Right lobe of liver (tissue), 6 donors: ENCODE data around the gene SPOCD1. TPM values are rescaled to one million over a fixed set of nuclear protein-coding genes. Genes with fewer than 3 reads are reported as not detected.

Experiments
- ATAC-seq, 4 donors: fragments of 200-7000 bp; cut with Tn5 transposase; one replicate each; pipeline ENCODE4 v1.9.1; 2020; ENCODE audit warnings: mild to moderate bottlenecking in 4 of 4, moderate library complexity in 4 of 4
- DNase-seq, 3 donors: peaks; one replicate each; pipeline ENCODE4 v3.0.0-alpha.2; 2020
- H3K27ac ChIP-seq, 3 donors: fragments of 200-600 bp; one replicate each; pipeline ENCODE4 v1.8.0; 2022
- H3K27me3 ChIP-seq, 2 donors: fragments of 200-600 bp; one replicate each; pipeline ENCODE4 v1.8.0; 2022
- H3K36me3 ChIP-seq, 4 donors: fragments of 200-600 bp; sonication (generic) in 1 of 4; one replicate each; pipeline versions ENCODE4 v1.5.1 to v1.8.0; 2017 to 2022; ENCODE audit warnings: control low read depth in 1 of 4
- H3K4me1 ChIP-seq, 4 donors: fragments of 200-600 bp; sonication (generic) in 1 of 4; one replicate each; pipeline versions ENCODE4 v1.5.1 to v1.8.0; 2017 to 2022; ENCODE audit warnings: control low read depth in 1 of 4
- H3K4me3 ChIP-seq, 3 donors: fragments of 200-600 bp; one replicate each; pipeline ENCODE4 v1.8.0; 2022
- H3K9me3 ChIP-seq, 4 donors: fragments of 200-600 bp; sonication (generic) in 1 of 4; one replicate each; pipeline versions ENCODE4 v1.5.1 to v1.8.0; 2017 to 2022; ENCODE audit warnings: control low read depth in 1 of 4
- POLR2A ChIP-seq: fragments of 450-650 bp; IDR thresholded peaks from one replicate; pipeline ENCODE4 v1.6.1; 2017; ENCODE audit warnings: antibody characterized with exemption, mild to moderate bottlenecking
- WGBS: methylation state at CpG from one replicate; pipeline ENCODE4 v1.1.6; 2018; ENCODE audit warnings: low coverage, low lambda C conversion rate; ENCODE audit not compliant: insufficient coverage; ENCODE audit errors: missing lambda C conversion rate; 5-methylcytosine and 5-hydroxymethylcytosine counted together
- intact Hi-C, 2 donors: fragments of 100-400 bp; cut with DNase I; formaldehyde crosslinking; loops; one replicate each; pipeline versions ENCODE4 v1.11.2 to v1.14.1; 2022
- total RNA-seq, 6 experiments: library from RNA; depleted of rRNA in 2 of 6; stranded (reverse); fragments of >200 nt in 2 of 6; fragmentation: NEBNext Ultra II Directional in 3 of 6; extraction: Animal tissue kit (Norgen Biotek cat#: 25700) in 3 of 6; gene quantifications; one replicate each; pipeline versions ENCODE4 v1.1.0 to v1.2.4, GENCODE V29; 2016 to 2023
- TF ChIP-seq, protein P1 (sequence below), 4 donors: fragments of 200-600 bp in 3 of 4; fragments of 450-650 bp in 1 of 4; IDR thresholded peaks; one replicate each; pipeline versions ENCODE4 v1.5.1 to v1.8.0; 2016 to 2022; ENCODE audit warnings: antibody characterized with exemption in 4 of 4, mild to moderate bottlenecking in 2 of 4
- donor health status: DM: no; HTN: yes; CAD: no.
- donor health status: DM: no; HTN: no; CAD: no.
- donor health status: DM: no; HTN: no; CAD: no.
- donor health status: DM: no; HTN: yes; CAD: no.
- donor health status: DM: no; HTN: yes; CAD: no.

The SPOCD1 gene
- total RNA-seq, 6 experiments from 2014 or later = 0.15 to 0.74 (median 0.36) TPM; not detected in 2

- intact Hi-C loops = no loop called here
- H3K4me1 ChIP-seq = no peaks in the 10 kb centered on the region
- no peaks in the 10 kb centered on the region for H3K27me3 ChIP-seq
- no peaks in the 10 kb centered on the region for H3K36me3 ChIP-seq
- WGBS = 57% methylated on average over 5 of the region's 12 CpGs
- ATAC-seq (no peak), DNase-seq (no peak)
- TF ChIP-seq POLR2A = no peak
- TF ChIP-seq, protein P1, sequence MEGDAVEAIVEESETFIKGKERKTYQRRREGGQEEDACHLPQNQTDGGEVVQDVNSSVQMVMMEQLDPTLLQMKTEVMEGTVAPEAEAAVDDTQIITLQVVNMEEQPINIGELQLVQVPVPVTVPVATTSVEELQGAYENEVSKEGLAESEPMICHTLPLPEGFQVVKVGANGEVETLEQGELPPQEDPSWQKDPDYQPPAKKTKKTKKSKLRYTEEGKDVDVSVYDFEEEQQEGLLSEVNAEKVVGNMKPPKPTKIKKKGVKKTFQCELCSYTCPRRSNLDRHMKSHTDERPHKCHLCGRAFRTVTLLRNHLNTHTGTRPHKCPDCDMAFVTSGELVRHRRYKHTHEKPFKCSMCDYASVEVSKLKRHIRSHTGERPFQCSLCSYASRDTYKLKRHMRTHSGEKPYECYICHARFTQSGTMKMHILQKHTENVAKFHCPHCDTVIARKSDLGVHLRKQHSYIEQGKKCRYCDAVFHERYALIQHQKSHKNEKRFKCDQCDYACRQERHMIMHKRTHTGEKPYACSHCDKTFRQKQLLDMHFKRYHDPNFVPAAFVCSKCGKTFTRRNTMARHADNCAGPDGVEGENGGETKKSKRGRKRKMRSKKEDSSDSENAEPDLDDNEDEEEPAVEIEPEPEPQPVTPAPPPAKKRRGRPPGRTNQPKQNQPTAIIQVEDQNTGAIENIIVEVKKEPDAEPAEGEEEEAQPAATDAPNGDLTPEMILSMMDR (IDR thresholded peaks at IDR 0.05) = no peak
- no peak overlapping the region for H3K4me3 ChIP-seq
- H3K9me3 ChIP-seq = no peaks in the 10 kb centered on the region
- H3K27ac ChIP-seq = no peak overlapping the region
These were observed 39.4 kb upstream of the SPOCD1 start for GRCh38 chr1:31855038-31855845.

- ATAC-seq = no peak
- intact Hi-C loops = no loop called here
These were observed 33.8 kb upstream of the SPOCD1 start for GRCh38 chr1:31849653-31850052.

GRCh38 chr1:31848381-31848897 is 32.6 kb upstream of the SPOCD1 start:
- Histone ChIP-seq H3K27me3 (no peaks in the 10 kb centered on the region), H3K4me3 (no peak overlapping the region), H3K4me1 (no peaks in the 10 kb centered on the region), H3K27ac (no peak overlapping the region), H3K9me3 (no peaks in the 10 kb centered on the region), H3K36me3 (no peaks in the 10 kb centered on the region)
- TF ChIP-seq, protein P1 (IDR thresholded peaks at IDR 0.05) = no peak
- TF ChIP-seq POLR2A = no peak
- 40% methylated on average over 2 of the region's 11 CpGs for WGBS
- intact Hi-C loops = no loop called here
- ATAC-seq (peak in 2 of 4 donors; percentile 10 to 11), DNase-seq (peak in 1 of 3 donors; percentile 37)

More at GRCh38 chr1:31849653-31850052, 33.8 kb upstream of the SPOCD1 start:
- H3K27ac ChIP-seq = no peak overlapping the region
- WGBS = 83% methylated on average over 5 of the region's 5 CpGs
- no peak for DNase-seq
- no peak overlapping the region for H3K4me3 ChIP-seq
- H3K4me1 ChIP-seq = no peaks in the 10 kb centered on the region
- H3K36me3 ChIP-seq = no peaks in the 10 kb centered on the region
- H3K27me3 ChIP-seq = no peaks in the 10 kb centered on the region
- no peaks in the 10 kb centered on the region for H3K9me3 ChIP-seq
- TF ChIP-seq POLR2A = no peak
- TF ChIP-seq, protein P1 (IDR thresholded peaks at IDR 0.05) = no peak

GRCh38 chr1:31846484-31846883 is 30.7 kb upstream of the SPOCD1 start:
- DNase-seq = no peak
- Histone ChIP-seq H3K4me3 (no peak overlapping the region), H3K9me3 (no peaks in the 10 kb centered on the region), H3K4me1 (no peaks in the 10 kb centered on the region), H3K27me3 (no peaks in the 10 kb centered on the region), H3K27ac (no peak overlapping the region), H3K36me3 (no peaks in the 10 kb centered on the region)
- ATAC-seq = no peak
- intact Hi-C loops = no loop called here
- no peak for TF ChIP-seq POLR2A

DNA sequence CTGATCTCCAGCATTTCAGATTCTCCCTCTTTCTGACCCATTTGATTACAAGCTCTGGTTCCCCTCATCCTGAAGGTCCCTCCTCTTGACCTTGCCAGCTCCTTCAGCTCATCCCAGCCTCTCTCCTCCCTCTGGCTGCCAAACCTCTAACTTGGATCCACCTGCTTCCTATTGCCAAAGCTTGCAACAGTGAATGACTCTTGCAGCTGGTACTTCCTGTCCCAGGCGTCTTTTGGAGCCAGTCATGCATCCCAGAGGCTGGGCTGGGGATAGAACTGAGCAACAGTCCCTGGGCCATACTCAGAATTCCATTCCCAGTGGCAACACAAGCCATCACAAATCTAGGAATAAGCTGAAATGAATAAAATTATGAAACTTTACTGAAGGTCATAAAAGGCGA is 27.7 kb upstream of the SPOCD1 start:
- no peak overlapping the region for H3K27ac ChIP-seq
- ATAC-seq (no peak), DNase-seq (peak in 1 of 3 donors; percentile 40)
- 66% methylated on average over 2 of the region's 2 CpGs for WGBS
- no peaks in the 10 kb centered on the region for H3K9me3 ChIP-seq
- no peaks in the 10 kb centered on the region for H3K36me3 ChIP-seq
- TF ChIP-seq, protein P1 (IDR thresholded peaks at IDR 0.05) = no peak
- no peak for TF ChIP-seq POLR2A
- no peak overlapping the region for H3K4me3 ChIP-seq
- H3K27me3 ChIP-seq = no peaks in the 10 kb centered on the region
- intact Hi-C loops = no loop called here
- H3K4me1 ChIP-seq = no peaks in the 10 kb centered on the region
